Lower lobe of right lung (tissue), 2 donors: ENCODE measurements around the gene ATP11B. TPM values are rescaled to one million over a fixed set of nuclear protein-coding genes. Genes with fewer than 3 reads are reported as not detected.

ENCODE experiments used
- ATAC-seq, 2 donors: fragments of 200-7000 bp; cut with Tn5 transposase; one replicate each; pipeline ENCODE4 v1.9.1; 2020 to 2022; ENCODE audit warnings: mild to moderate bottlenecking in 2 of 2, moderate library complexity in 2 of 2
- DNase-seq: peaks from one replicate; pipeline ENCODE4 v3.0.0-alpha.2; 2020
- H3K27ac ChIP-seq: fragments of 200-600 bp; one replicate; pipeline ENCODE4 v1.8.0; 2022
- H3K27me3 ChIP-seq: fragments of 200-600 bp; one replicate; pipeline ENCODE4 v1.8.0; 2022; ENCODE audit warnings: low read depth
- H3K36me3 ChIP-seq: fragments of 200-600 bp; one replicate; pipeline ENCODE4 v1.8.0; 2022; ENCODE audit warnings: mild to moderate bottlenecking
- H3K4me1 ChIP-seq: fragments of 200-600 bp; one replicate; pipeline ENCODE4 v1.8.0; 2022
- H3K4me3 ChIP-seq: fragments of 200-600 bp; one replicate; pipeline ENCODE4 v1.8.0; 2022; ENCODE audit warnings: mild to moderate bottlenecking
- H3K9me3 ChIP-seq: fragments of 200-600 bp; one replicate; pipeline ENCODE4 v1.8.0; 2022
- CTCF ChIP-seq: fragments of 200-600 bp; IDR thresholded peaks from one replicate; pipeline ENCODE4 v1.8.0; 2022; ENCODE audit warnings: antibody characterized with exemption, mild to moderate bottlenecking
- intact Hi-C: fragments of 100-400 bp; cut with DNase I; formaldehyde crosslinking; loops from one replicate; pipeline ENCODE4 v1.11.0; 2022
- total RNA-seq: library from RNA; stranded (reverse); fragmentation: NEBNext Ultra II Directional; extraction: Animal tissue kit (Norgen Biotek cat#: 25700); gene quantifications from one replicate; pipeline ENCODE4 v1.2.1, GENCODE V29; 2021
- donor health status: DM: no; HTN: yes; CAD: no; lungs with severe emphysema.

Gene ATP11B
- total RNA-seq, 1 donor from 2014 or later, result 69.1 TPM

- H3K4me1 ChIP-seq, result no peaks in the 10 kb centered on the region
- H3K27me3 ChIP-seq, result no peaks in the 10 kb centered on the region
- H3K4me3 ChIP-seq, result no peak overlapping the region
- intact Hi-C loops, result no loop called here
- no peak overlapping the region for H3K27ac ChIP-seq
- peaks cover 49% of the 10 kb centered on the region for H3K36me3 ChIP-seq
- ATAC-seq (no peak), DNase-seq (no peak)
- no peak for TF ChIP-seq CTCF
- no peaks in the 10 kb centered on the region for H3K9me3 ChIP-seq
Measured at GRCh38 chr3:182910936-182911781, 117.9 kb downstream of the ATP11B start.

GRCh38 chr3:182911782-182912111 is 118.4 kb downstream of the ATP11B start:
- H3K36me3 ChIP-seq, result peaks cover 43% of the 10 kb centered on the region
- TF ChIP-seq CTCF, result no peak
- DNase-seq (no peak), ATAC-seq (no peak)
- H3K4me3 ChIP-seq, result no peak overlapping the region
- no peaks in the 10 kb centered on the region for H3K4me1 ChIP-seq
- no peaks in the 10 kb centered on the region for H3K9me3 ChIP-seq
- intact Hi-C loops, result no loop called here
- no peaks in the 10 kb centered on the region for H3K27me3 ChIP-seq
- no peak overlapping the region for H3K27ac ChIP-seq

GRCh38 chr3:182912474-182912873 is 119.2 kb downstream of the ATP11B start:
- H3K9me3 ChIP-seq, result no peaks in the 10 kb centered on the region
- no peak overlapping the region for H3K27ac ChIP-seq
- H3K36me3 ChIP-seq, result peaks cover 37% of the 10 kb centered on the region
- no peak for TF ChIP-seq CTCF
- no peaks in the 10 kb centered on the region for H3K27me3 ChIP-seq
- H3K4me3 ChIP-seq, result no peak overlapping the region
- ATAC-seq, result no peak
- no peak for DNase-seq
- intact Hi-C loops, result no loop called here
- H3K4me1 ChIP-seq, result no peaks in the 10 kb centered on the region

- Histone ChIP-seq H3K27ac (no peak overlapping the region), H3K4me3 (no peak overlapping the region), H3K27me3 (no peaks in the 10 kb centered on the region), H3K9me3 (no peaks in the 10 kb centered on the region), H3K36me3 (peaks cover 32% of the 10 kb centered on the region), H3K4me1 (no peaks in the 10 kb centered on the region)
- intact Hi-C loops, result no loop called here
- no peak for DNase-seq
- TF ChIP-seq CTCF, result no peak
- ATAC-seq, result no peak
Measured at GRCh38 chr3:182913889-182914288, 120.6 kb downstream of the ATP11B start.

GRCh38 chr3:182914341-182914740 is 121.0 kb downstream of the ATP11B start:
- H3K9me3 ChIP-seq, result no peaks in the 10 kb centered on the region
- DNase-seq, result no peak
- no peak overlapping the region for H3K27ac ChIP-seq
- H3K4me1 ChIP-seq, result no peaks in the 10 kb centered on the region
- no peaks in the 10 kb centered on the region for H3K27me3 ChIP-seq
- H3K36me3 ChIP-seq, result peaks cover 32% of the 10 kb centered on the region
- H3K4me3 ChIP-seq, result no peak overlapping the region
- ATAC-seq, result no peak
- intact Hi-C loops, result no loop called here
- no peak for TF ChIP-seq CTCF
